Natural killer cell (primary cell): ENCODE results near the gene PALLD. TPM values are rescaled to one million over a fixed set of nuclear protein-coding genes. Genes with fewer than 3 reads are reported as not detected.

Source experiments
- ATAC-seq, 3 donors: fragments of 150-1000 bp in 2 of 3; fragments of 200-7000 bp in 1 of 3; cut with Tn5 transposase; 1 replicate in 1 of 3; 2 replicates in 2 of 3; pipeline ENCODE4 v1.10.0; 2021; ENCODE audit warnings: mild to moderate bottlenecking in 2 of 3, moderate library complexity in 2 of 3
- DNase-seq, 2 donors: peaks; one replicate each; pipeline versions ENCODE4 v3.0.0 to v3.0.0-alpha.2; 2013 to 2021; ENCODE audit warnings: mixed read lengths in 1 of 2
- H3K27ac ChIP-seq: one replicate; pipeline ENCODE4 v1.5.1; 2013; ENCODE audit warnings: mild to moderate bottlenecking, low read length
- H3K27me3 ChIP-seq: one replicate; pipeline ENCODE4 v1.6.1; 2013; ENCODE audit warnings: low read length; ENCODE audit not compliant: control insufficient read depth, insufficient read depth
- H3K36me3 ChIP-seq: one replicate; pipeline ENCODE4 v1.6.1; 2013; ENCODE audit warnings: low read length; ENCODE audit not compliant: control insufficient read depth, insufficient read depth
- H3K4me1 ChIP-seq: one replicate; pipeline ENCODE4 v1.6.1; 2013; ENCODE audit warnings: low read length; ENCODE audit not compliant: control insufficient read depth, insufficient read depth
- H3K4me3 ChIP-seq: one replicate; pipeline ENCODE4 v1.5.1; 2013; ENCODE audit warnings: low read length
- H3K9me3 ChIP-seq: one replicate; pipeline ENCODE4 v1.6.1; 2013; ENCODE audit warnings: low read length; ENCODE audit not compliant: control insufficient read depth, insufficient read depth
- H3K27ac Mint-ChIP-seq, 2 donors: one replicate each; pipeline ENCODE4 v1.8.0; 2022; ENCODE audit warnings: mild to moderate bottlenecking in 2 of 2, mixed read lengths in 2 of 2, moderate library complexity in 1 of 2
- H3K27me3 Mint-ChIP-seq, 2 donors: one replicate each; pipeline ENCODE4 v1.8.0; 2022; ENCODE audit warnings: low read depth in 2 of 2, mixed read lengths in 2 of 2
- H3K36me3 Mint-ChIP-seq: one replicate; pipeline ENCODE4 v1.8.0; 2022; ENCODE audit warnings: mixed read lengths
- H3K4me1 Mint-ChIP-seq, 2 donors: one replicate each; pipeline ENCODE4 v1.8.0; 2022; ENCODE audit warnings: mixed read lengths in 2 of 2
- H3K4me3 Mint-ChIP-seq: one replicate; pipeline ENCODE4 v1.8.0; 2022; ENCODE audit warnings: mild to moderate bottlenecking, moderate library complexity, mixed read lengths
- H3K9me3 Mint-ChIP-seq, 2 donors: one replicate each; pipeline ENCODE4 v1.8.0; 2022; ENCODE audit warnings: mixed read lengths in 2 of 2
- CTCF ChIP-seq: fragments of 200-600 bp; IDR thresholded peaks from one replicate; pipeline ENCODE4 v1.8.0; 2022; ENCODE audit warnings: antibody characterized with exemption
- WGBS: methylation state at CpG from one replicate; pipeline ENCODE4 v1.1.7; 2013; ENCODE audit warnings: missing lambda C conversion rate; ENCODE audit not compliant: insufficient coverage; 5-methylcytosine and 5-hydroxymethylcytosine counted together
- intact Hi-C: fragments of 100-400 bp; cut with micrococcal nuclease; formaldehyde crosslinking; loops from one replicate; pipeline ENCODE4 v1.14.2; 2022
- total RNA-seq, 4 donors: library from RNA; stranded (reverse); fragments of 120-200 nt in 1 of 4; gene quantifications; one replicate each; pipeline versions ENCODE4 v1.2.3 to v1.2.4, GENCODE V29; 2013 to 2022

Gene PALLD
- total RNA-seq, 3 donors from 2014 or later (not counting 1 experiment from before 2014, with no cell fraction given) = 15.1 to 25.4 (median 22.8) TPM

- Histone ChIP-seq H3K36me3 (no peaks in the 10 kb centered on the region), H3K27ac (no peak overlapping the region), H3K27me3 (peaks cover 29% of the 10 kb centered on the region), H3K4me1 (peaks cover 13% of the 10 kb centered on the region), H3K4me3 (no peak overlapping the region), H3K9me3 (no peaks in the 10 kb centered on the region)
- no CpG with 5 or more reads among the region's 1 CpG for WGBS
- no peak overlapping the region for H3K4me3 Mint-ChIP-seq
- no peak overlapping the region for H3K27ac Mint-ChIP-seq
- H3K36me3 Mint-ChIP-seq = no peaks in the 10 kb centered on the region
- H3K4me1 Mint-ChIP-seq = peaks cover 27 to 32% of the 10 kb centered on the region in 2 donors
- H3K27me3 Mint-ChIP-seq = peaks cover 66 to 75% of the 10 kb centered on the region in 2 donors
- ATAC-seq (no peak), DNase-seq (no peak)
- intact Hi-C loops = no loop called here
- no peak for TF ChIP-seq CTCF
- no peaks in the 10 kb centered on the region for H3K9me3 Mint-ChIP-seq
Measured at GRCh38 chr4:168633496-168633895, 136.6 kb downstream of the PALLD start.

- H3K36me3 ChIP-seq = no peaks in the 10 kb centered on the region
- peaks cover 27 to 32% of the 10 kb centered on the region in 2 donors for H3K4me1 Mint-ChIP-seq
- no peaks in the 10 kb centered on the region for H3K36me3 Mint-ChIP-seq
- peaks cover 60 to 68% of the 10 kb centered on the region in 2 donors for H3K27me3 Mint-ChIP-seq
- TF ChIP-seq CTCF = no peak
- peak; percentile 65 to 82 (median 77) for ATAC-seq
- WGBS = 0% methylated on average over 9 of the region's 11 CpGs
- peak overlapping the region; percentile 17 for H3K4me3 Mint-ChIP-seq
- peaks cover 29% of the 10 kb centered on the region for H3K27me3 ChIP-seq
- H3K27ac Mint-ChIP-seq = peak overlapping the region in 1 of 2 donors; percentile 69
- no peak overlapping the region for H3K27ac ChIP-seq
- peaks cover 13% of the 10 kb centered on the region for H3K4me1 ChIP-seq
- no peaks in the 10 kb centered on the region for H3K9me3 ChIP-seq
- no peak overlapping the region for H3K4me3 ChIP-seq
- peak in 1 of 2 donors; percentile 11 for DNase-seq
- H3K9me3 Mint-ChIP-seq = no peaks in the 10 kb centered on the region
- intact Hi-C loops = no loop called here
Measured at GRCh38 chr4:168634276-168634802, 137.5 kb downstream of the PALLD start.

GRCh38 chr4:168636040-168636439 is 139.2 kb downstream of the PALLD start:
- no peaks in the 10 kb centered on the region for H3K36me3 Mint-ChIP-seq
- Histone ChIP-seq H3K36me3 (no peaks in the 10 kb centered on the region), H3K27me3 (peaks cover 27% of the 10 kb centered on the region), H3K9me3 (no peaks in the 10 kb centered on the region), H3K4me1 (peaks cover 13% of the 10 kb centered on the region), H3K27ac (no peak overlapping the region), H3K4me3 (no peak overlapping the region)
- H3K9me3 Mint-ChIP-seq = no peaks in the 10 kb centered on the region
- intact Hi-C loops = no loop called here
- H3K4me3 Mint-ChIP-seq = no peak overlapping the region
- DNase-seq (no peak), ATAC-seq (no peak)
- no peak for TF ChIP-seq CTCF
- H3K4me1 Mint-ChIP-seq = peaks cover 27 to 30% of the 10 kb centered on the region in 2 donors
- WGBS = 89% methylated on average over 5 of the region's 5 CpGs
- no peak overlapping the region for H3K27ac Mint-ChIP-seq
- H3K27me3 Mint-ChIP-seq = peaks cover 45 to 59% of the 10 kb centered on the region in 2 donors
